ENCODE results near the gene FBH1. TPM values are rescaled to one million over a fixed set of nuclear protein-coding genes. Genes with fewer than 3 reads are reported as not detected.

Gene FBH1
- total RNA-seq, 2 experiments from 2014 or later = 33.9 to 34.2 TPM

- H3K9me3 ChIP-seq (ENCODE audit: control insufficient read depth in 1 of 2, insufficient read depth in 1 of 2, low read length in 2 of 2) = no peaks in the 10 kb centered on the region
- Mint-ChIP-seq H3K27ac (peak overlapping the region; percentile 25), H3K4me3 (no peak overlapping the region), H3K4me1 (ENCODE audit: low read depth) (peaks cover 38% of the 10 kb centered on the region), H3K36me3 (ENCODE audit: low read depth) (peaks cover 9% of the 10 kb centered on the region), H3K9me3 (no peaks in the 10 kb centered on the region), H3K27me3 (no peaks in the 10 kb centered on the region)
- peaks cover 8% of the 10 kb centered on the region for H3K36me3 ChIP-seq (ENCODE audit: insufficient read depth, low read length)
- peaks cover 35% of the 10 kb centered on the region for H3K4me1 ChIP-seq (ENCODE audit: insufficient read depth, low read length)
- TF ChIP-seq, protein P1, sequence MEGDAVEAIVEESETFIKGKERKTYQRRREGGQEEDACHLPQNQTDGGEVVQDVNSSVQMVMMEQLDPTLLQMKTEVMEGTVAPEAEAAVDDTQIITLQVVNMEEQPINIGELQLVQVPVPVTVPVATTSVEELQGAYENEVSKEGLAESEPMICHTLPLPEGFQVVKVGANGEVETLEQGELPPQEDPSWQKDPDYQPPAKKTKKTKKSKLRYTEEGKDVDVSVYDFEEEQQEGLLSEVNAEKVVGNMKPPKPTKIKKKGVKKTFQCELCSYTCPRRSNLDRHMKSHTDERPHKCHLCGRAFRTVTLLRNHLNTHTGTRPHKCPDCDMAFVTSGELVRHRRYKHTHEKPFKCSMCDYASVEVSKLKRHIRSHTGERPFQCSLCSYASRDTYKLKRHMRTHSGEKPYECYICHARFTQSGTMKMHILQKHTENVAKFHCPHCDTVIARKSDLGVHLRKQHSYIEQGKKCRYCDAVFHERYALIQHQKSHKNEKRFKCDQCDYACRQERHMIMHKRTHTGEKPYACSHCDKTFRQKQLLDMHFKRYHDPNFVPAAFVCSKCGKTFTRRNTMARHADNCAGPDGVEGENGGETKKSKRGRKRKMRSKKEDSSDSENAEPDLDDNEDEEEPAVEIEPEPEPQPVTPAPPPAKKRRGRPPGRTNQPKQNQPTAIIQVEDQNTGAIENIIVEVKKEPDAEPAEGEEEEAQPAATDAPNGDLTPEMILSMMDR (IDR thresholded peaks at IDR 0.05) = no peak
- intact Hi-C loops (cut with DNase I, micrococcal nuclease) = no loop called here
- ChIA-PET POLR2A (interaction anchor here (0.6 kb wide), 1 partner anchor 507 kb away, joined by 3 read pairs; no protein-coding TSS in a partner anchor), CTCF (interaction anchor here (1.1 to 2.0 kb wide), 2 partner anchors 114 to 180 kb away, joined by 4 to 9 read pairs; no protein-coding TSS in a partner anchor)
- ATAC-seq (ENCODE audit: poor library complexity) = no peak
- H3K4me3 ChIP-seq (ENCODE audit: low read length) = no peak overlapping the region
- no peak overlapping the region for H3K27ac ChIP-seq (ENCODE audit: low read depth in 1 of 2, low read length in 2 of 2)
- H3K27me3 ChIP-seq (ENCODE audit: control insufficient read depth in 1 of 2, insufficient read depth in 2 of 2, low read length in 2 of 2) = no peaks in the 10 kb centered on the region
- no peak for DNase-seq
Observed at GRCh38 chr10:5971886-5972285, 81.8 kb downstream of the FBH1 start.

DNA sequence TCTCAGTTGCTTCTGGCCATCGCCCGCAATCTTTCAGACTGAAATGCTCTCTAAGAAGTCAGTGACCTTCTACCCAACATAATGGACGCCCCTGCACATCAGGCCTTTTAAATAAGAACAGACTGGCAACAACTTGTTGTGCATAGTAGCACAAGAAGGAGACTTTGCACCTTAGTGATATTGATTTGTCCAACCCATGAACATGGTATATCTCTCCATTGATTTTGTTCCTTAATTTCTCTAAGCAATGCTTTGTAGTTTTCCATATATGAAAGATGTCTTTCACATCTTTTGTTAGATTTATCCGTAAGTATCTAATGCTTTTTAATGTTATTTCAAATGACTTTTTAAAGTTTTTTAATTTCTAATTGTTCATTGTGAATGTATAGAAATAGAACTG, 83.0 kb downstream of the FBH1 start:
- POLR2A ChIA-PET = no interaction called here
- H3K4me3 Mint-ChIP-seq = no peak overlapping the region
- ATAC-seq (ENCODE audit: poor library complexity) (no peak), DNase-seq (no peak)
- no peaks in the 10 kb centered on the region for H3K9me3 ChIP-seq (ENCODE audit: control insufficient read depth in 1 of 2, insufficient read depth in 1 of 2, low read length in 2 of 2)
- intact Hi-C loops (cut with DNase I, micrococcal nuclease) = no loop called here
- TF ChIP-seq, protein P1 (IDR thresholded peaks at IDR 0.05) = no peak
- H3K36me3 ChIP-seq (ENCODE audit: insufficient read depth, low read length) = peaks cover 4% of the 10 kb centered on the region
- peak overlapping the region; percentile 6 for H3K27ac Mint-ChIP-seq
- H3K4me1 Mint-ChIP-seq (ENCODE audit: low read depth) = peaks cover 38% of the 10 kb centered on the region
- no peaks in the 10 kb centered on the region for H3K27me3 ChIP-seq (ENCODE audit: control insufficient read depth in 1 of 2, insufficient read depth in 2 of 2, low read length in 2 of 2)
- H3K27ac ChIP-seq (ENCODE audit: low read depth in 1 of 2, low read length in 2 of 2) = no peak overlapping the region
- peaks cover 10% of the 10 kb centered on the region for H3K36me3 Mint-ChIP-seq (ENCODE audit: low read depth)
- no peaks in the 10 kb centered on the region for H3K27me3 Mint-ChIP-seq
- CTCF ChIA-PET = no interaction called here
- no peak overlapping the region for H3K4me3 ChIP-seq (ENCODE audit: low read length)
- no peaks in the 10 kb centered on the region for H3K9me3 Mint-ChIP-seq
- peaks cover 36% of the 10 kb centered on the region for H3K4me1 ChIP-seq (ENCODE audit: insufficient read depth, low read length)

- Mint-ChIP-seq H3K36me3 (ENCODE audit: low read depth) (peaks cover 9% of the 10 kb centered on the region), H3K9me3 (no peaks in the 10 kb centered on the region), H3K27ac (peak overlapping the region; percentile 87), H3K27me3 (no peaks in the 10 kb centered on the region), H3K4me3 (peak overlapping the region; percentile 95), H3K4me1 (ENCODE audit: low read depth) (peaks cover 34% of the 10 kb centered on the region)
- Histone ChIP-seq H3K27me3 (ENCODE audit: control insufficient read depth in 1 of 2, insufficient read depth in 2 of 2, low read length in 2 of 2) (no peaks in the 10 kb centered on the region), H3K9me3 (ENCODE audit: control insufficient read depth in 1 of 2, insufficient read depth in 1 of 2, low read length in 2 of 2) (no peaks in the 10 kb centered on the region), H3K4me1 (ENCODE audit: insufficient read depth, low read length) (peaks cover 36% of the 10 kb centered on the region), H3K27ac (ENCODE audit: low read depth in 1 of 2, low read length in 2 of 2) (peak overlapping the region; percentile 21 to 64), H3K36me3 (ENCODE audit: insufficient read depth, low read length) (no peaks in the 10 kb centered on the region), H3K4me3 (ENCODE audit: low read length) (peak overlapping the region; percentile 91)
- CTCF ChIA-PET = interaction anchor here (1.3 kb wide), 1 partner anchor 111 kb away, joined by 3 read pairs; no protein-coding TSS in a partner anchor
- ATAC-seq (ENCODE audit: poor library complexity) (peak; percentile 33), DNase-seq (peak in 8 of 14 experiments; percentile 10 to 89 (median 26))
- POLR2A ChIA-PET = interaction anchor here (0.6 to 1.8 kb wide), 9 partner anchors 34 to 699 kb away, joined by 3 to 12 read pairs (median 4); partner anchors contain the start of genes ANKRD16 and FBH1
- intact Hi-C loops (cut with DNase I, micrococcal nuclease) = loop anchor here in 1 of 2 experiments (5.0 kb wide), 2 partner anchors 71 to 84 kb away; partner anchors contain the start of gene FBH1
- TF ChIP-seq, protein P1 (IDR thresholded peaks at IDR 0.05) = no peak
Observed at GRCh38 chr10:5975641-5976473, 85.8 kb downstream of the FBH1 start.
